Psoas muscle (tissue), 8 donors: ENCODE results near the gene BMP15. TPM values are rescaled to one million over a fixed set of nuclear protein-coding genes. Genes with fewer than 3 reads are reported as not detected.

ENCODE experiments used
- ATAC-seq, 4 donors: fragments of 200-7000 bp; cut with Tn5 transposase; one replicate each; pipeline ENCODE4 v1.9.1; 2020; ENCODE audit warnings: moderate library complexity in 3 of 4, mild to moderate bottlenecking in 2 of 4
- DNase-seq, 2 donors: peaks; one replicate each; pipeline ENCODE4 v3.0.0-alpha.2; 2020
- H3K27ac ChIP-seq: fragments of 200-600 bp; one replicate; pipeline ENCODE4 v1.8.0; 2022
- H3K27me3 ChIP-seq, 3 donors: fragments of 200-600 bp in 1 of 3; one replicate each; pipeline versions ENCODE4 v1.6.1 to v1.8.0; 2013 to 2022; ENCODE audit warnings: low read length in 2 of 3, mild to moderate bottlenecking in 2 of 3, moderate library complexity in 1 of 3; ENCODE audit not compliant: insufficient read depth in 3 of 3
- H3K36me3 ChIP-seq, 2 donors: fragments of 200-600 bp in 1 of 2; one replicate each; pipeline versions ENCODE4 v1.6.1 to v1.8.0; 2013 to 2022; ENCODE audit warnings: low read depth in 1 of 2, mild to moderate bottlenecking in 1 of 2, moderate library complexity in 1 of 2; ENCODE audit not compliant: insufficient read depth in 1 of 2
- H3K4me1 ChIP-seq: fragments of 200-600 bp; one replicate; pipeline ENCODE4 v1.8.0; 2022
- H3K4me3 ChIP-seq: fragments of 200-600 bp; one replicate; pipeline ENCODE4 v1.8.0; 2022; ENCODE audit warnings: mild to moderate bottlenecking
- H3K9me3 ChIP-seq: fragments of 200-600 bp; one replicate; pipeline ENCODE4 v1.8.0; 2022
- WGBS, 3 donors: extraction: QIAGEN DNeasy Blood & Tissue Kit; methylation state at CpG; one replicate each; pipeline versions ENCODE4 v1.1.6 to v1.1.7; 2013; 5-methylcytosine and 5-hydroxymethylcytosine counted together
- intact Hi-C, 2 donors: fragments of 100-400 bp; cut with DNase I; formaldehyde crosslinking; loops; one replicate each; pipeline versions ENCODE4 v1.11.0 to v1.14.2; 2022
- long read RNA-seq, 2 donors: library from polyadenylated mRNA; unstranded; transcript quantifications; one replicate each; pipeline ENCODE4 v2.0.0, GENCODE V29; 2021
- polyA plus RNA-seq, 3 donors: library from polyadenylated mRNA; stranded (reverse); fragments of 200-250 nt; gene quantifications; one replicate each; pipeline ENCODE4 v1.2.3, GENCODE V29; 2013
- total RNA-seq, 4 donors: library from RNA; stranded (reverse); fragmentation: NEBNext Ultra II Directional in 2 of 4; extraction: Animal tissue kit (Norgen Biotek cat#: 25700) in 2 of 4; gene quantifications; one replicate each; pipeline versions ENCODE4 v1.2.1 to v1.2.4, GENCODE V29; 2021 to 2023
- TF ChIP-seq, protein P1 (sequence below): fragments of 200-600 bp; IDR thresholded peaks from one replicate; pipeline ENCODE4 v1.8.0; 2022; ENCODE audit warnings: antibody characterized with exemption
- donor health status: healthy with polysubstance abuse.
- donor health status: DM: no; HTN: no; CAD: no; lungs with moderate emphysema.
- donor health status: Bipolar disorder and iron deficiency.
- donor health status: healthy.
- donor health status: DM: yes; HTN: yes; CAD: no.
- donor health status: DM: no; HTN: no; CAD: no.
- donor health status: DM: no; HTN: no; CAD: no.
- donor health status: DM: yes; HTN: yes; CAD: no.

Gene BMP15
- total RNA-seq (not detected), polyA plus RNA-seq (not detected)
- long read RNA-seq, donor 1 = 0 reads
- long read RNA-seq, donor 2 = 0 reads

DNA sequence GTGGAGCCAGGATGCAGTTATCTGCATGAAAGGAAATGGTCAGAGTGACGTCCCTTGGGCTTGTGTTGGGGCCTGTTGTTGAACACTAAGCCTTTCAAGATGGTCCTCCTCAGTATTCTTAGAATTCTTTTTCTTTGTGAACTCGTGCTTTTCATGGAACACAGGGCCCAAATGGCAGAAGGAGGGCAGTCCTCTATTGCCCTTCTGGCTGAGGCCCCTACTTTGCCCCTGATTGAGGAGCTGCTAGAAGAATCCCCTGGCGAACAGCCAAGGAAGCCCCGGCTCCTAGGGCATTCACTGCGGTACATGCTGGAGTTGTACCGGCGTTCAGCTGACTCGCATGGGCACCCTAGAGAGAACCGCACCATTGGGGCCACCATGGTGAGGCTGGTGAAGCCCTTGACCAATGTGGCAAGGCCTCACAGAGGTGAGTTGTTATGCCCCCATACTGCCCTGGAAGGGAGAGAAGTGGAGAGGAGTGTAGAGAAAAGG is at the start of gene BMP15:
TSS of gene BMP15 (plus strand) at position 51 of the 492 bp plus-strand sequence. CDS start at position 100, 49 bp downstream.
- intact Hi-C loops = no loop called here
- Histone ChIP-seq H3K4me1 (no peaks in the 10 kb centered on the region), H3K27ac (no peak within 1 kb of the TSS), H3K4me3 (no peak within 1 kb of the TSS), H3K36me3 (no peaks in the 10 kb centered on the region), H3K9me3 (no peaks in the 10 kb centered on the region), H3K27me3 (peaks cover 0 to 7% (median 0%) of the 10 kb centered on the region in 3 donors)
- 78 to 88% (median 85%) methylated on average over 9 of the region's 9 CpGs for WGBS, 3 donors
- ATAC-seq = no peak
- TF ChIP-seq, protein P1, sequence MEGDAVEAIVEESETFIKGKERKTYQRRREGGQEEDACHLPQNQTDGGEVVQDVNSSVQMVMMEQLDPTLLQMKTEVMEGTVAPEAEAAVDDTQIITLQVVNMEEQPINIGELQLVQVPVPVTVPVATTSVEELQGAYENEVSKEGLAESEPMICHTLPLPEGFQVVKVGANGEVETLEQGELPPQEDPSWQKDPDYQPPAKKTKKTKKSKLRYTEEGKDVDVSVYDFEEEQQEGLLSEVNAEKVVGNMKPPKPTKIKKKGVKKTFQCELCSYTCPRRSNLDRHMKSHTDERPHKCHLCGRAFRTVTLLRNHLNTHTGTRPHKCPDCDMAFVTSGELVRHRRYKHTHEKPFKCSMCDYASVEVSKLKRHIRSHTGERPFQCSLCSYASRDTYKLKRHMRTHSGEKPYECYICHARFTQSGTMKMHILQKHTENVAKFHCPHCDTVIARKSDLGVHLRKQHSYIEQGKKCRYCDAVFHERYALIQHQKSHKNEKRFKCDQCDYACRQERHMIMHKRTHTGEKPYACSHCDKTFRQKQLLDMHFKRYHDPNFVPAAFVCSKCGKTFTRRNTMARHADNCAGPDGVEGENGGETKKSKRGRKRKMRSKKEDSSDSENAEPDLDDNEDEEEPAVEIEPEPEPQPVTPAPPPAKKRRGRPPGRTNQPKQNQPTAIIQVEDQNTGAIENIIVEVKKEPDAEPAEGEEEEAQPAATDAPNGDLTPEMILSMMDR = no peak
- DNase-seq = no peak

DNA sequence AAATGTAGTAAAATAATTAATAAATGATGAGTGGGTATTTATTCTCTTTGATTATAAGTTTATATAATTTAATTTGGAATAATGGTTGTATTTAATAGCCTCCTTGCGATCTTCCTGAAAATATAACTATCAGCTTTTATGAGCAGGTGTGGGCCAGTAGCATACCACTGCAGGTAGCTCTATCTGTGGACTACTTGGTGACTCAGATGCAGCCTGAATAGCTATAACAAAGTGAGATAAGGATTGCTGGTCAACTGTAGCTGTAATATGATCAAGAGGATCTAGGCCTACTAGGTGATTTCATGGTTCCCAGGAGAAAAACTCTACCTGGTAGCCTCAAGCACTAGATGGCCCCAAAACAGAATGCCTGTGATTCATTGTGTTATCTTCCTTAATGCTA is 47.1 kb upstream of the BMP15 start:
- H3K4me1 ChIP-seq = no peaks in the 10 kb centered on the region
- H3K4me3 ChIP-seq = no peak overlapping the region
- DNase-seq = no peak
- no peak for ATAC-seq
- no peaks in the 10 kb centered on the region for H3K9me3 ChIP-seq
- intact Hi-C loops = no loop called here
- TF ChIP-seq, protein P1 = no peak
- no peak overlapping the region for H3K27ac ChIP-seq
- WGBS, 3 donors = 83 to 97% (median 95%) methylated on average over 1 of the region's 1 CpG
- no peaks in the 10 kb centered on the region for H3K36me3 ChIP-seq
- peaks cover 0 to 9% (median 0%) of the 10 kb centered on the region in 3 donors for H3K27me3 ChIP-seq

DNA sequence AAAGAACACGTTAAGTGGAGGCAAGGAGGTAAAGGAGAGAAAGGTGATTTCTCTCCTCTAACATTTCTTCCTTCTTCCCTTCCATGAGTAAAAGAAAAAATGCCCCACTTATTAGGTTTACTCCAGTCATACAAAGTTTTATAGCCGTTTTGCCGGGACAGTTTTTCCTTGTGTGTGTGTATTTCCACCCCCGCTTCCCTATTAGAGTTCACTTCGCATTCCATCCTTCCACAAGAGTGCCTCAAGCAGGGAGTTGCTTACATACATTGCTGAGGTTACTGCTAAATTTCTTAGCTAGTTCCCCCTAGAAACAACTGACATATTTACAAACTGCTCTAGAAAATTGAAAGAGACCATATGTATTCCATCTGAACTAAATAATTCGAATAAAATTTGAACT is 45.2 kb upstream of the BMP15 start:
- ATAC-seq (no peak), DNase-seq (no peak)
- H3K27me3 ChIP-seq = peaks cover 0 to 12% (median 0%) of the 10 kb centered on the region in 3 donors
- TF ChIP-seq, protein P1 = no peak
- no peaks in the 10 kb centered on the region for H3K9me3 ChIP-seq
- H3K4me1 ChIP-seq = no peaks in the 10 kb centered on the region
- H3K27ac ChIP-seq = no peak overlapping the region
- intact Hi-C loops = no loop called here
- no peaks in the 10 kb centered on the region for H3K36me3 ChIP-seq
- no peak overlapping the region for H3K4me3 ChIP-seq
- WGBS, 3 donors = 50 to 56% (median 54%) methylated on average over 6 of the region's 6 CpGs

DNA sequence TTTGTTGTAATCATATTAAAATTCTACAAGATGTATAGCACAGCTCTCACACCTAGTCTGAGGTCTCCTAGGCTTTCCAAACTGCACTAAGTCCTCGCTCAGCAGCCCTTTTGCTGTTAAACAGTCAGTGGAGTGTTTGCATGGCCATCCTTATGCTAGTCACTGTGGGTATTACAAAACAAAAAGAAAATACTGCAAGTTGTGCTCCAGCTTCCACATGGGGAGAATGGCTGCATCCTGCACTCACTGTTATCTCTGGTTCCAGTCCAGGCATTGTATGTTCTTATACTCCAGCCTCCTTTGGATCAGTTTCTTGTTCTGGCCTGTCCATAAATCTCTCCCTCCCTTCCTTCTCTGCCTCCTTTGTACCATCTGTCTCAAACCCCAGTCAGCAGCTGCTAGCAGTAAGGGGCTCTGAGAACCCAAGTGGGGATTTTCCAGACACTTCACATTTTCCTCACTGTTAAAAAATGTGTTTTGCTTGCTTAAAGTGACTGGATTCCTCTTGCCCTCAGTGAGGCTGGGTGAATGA is 38.5 kb upstream of the BMP15 start:
- DNase-seq (no peak), ATAC-seq (no peak)
- no peak overlapping the region for H3K27ac ChIP-seq
- H3K27me3 ChIP-seq = peaks cover 0 to 14% (median 0%) of the 10 kb centered on the region in 3 donors
- no peaks in the 10 kb centered on the region for H3K36me3 ChIP-seq
- intact Hi-C loops = no loop called here
- TF ChIP-seq, protein P1 = no peak
- WGBS, 3 donors = 46 to 79% (median 73%) methylated on average over 1 of the region's 1 CpG
- H3K4me1 ChIP-seq = no peaks in the 10 kb centered on the region
- no peak overlapping the region for H3K4me3 ChIP-seq
- no peaks in the 10 kb centered on the region for H3K9me3 ChIP-seq

DNA sequence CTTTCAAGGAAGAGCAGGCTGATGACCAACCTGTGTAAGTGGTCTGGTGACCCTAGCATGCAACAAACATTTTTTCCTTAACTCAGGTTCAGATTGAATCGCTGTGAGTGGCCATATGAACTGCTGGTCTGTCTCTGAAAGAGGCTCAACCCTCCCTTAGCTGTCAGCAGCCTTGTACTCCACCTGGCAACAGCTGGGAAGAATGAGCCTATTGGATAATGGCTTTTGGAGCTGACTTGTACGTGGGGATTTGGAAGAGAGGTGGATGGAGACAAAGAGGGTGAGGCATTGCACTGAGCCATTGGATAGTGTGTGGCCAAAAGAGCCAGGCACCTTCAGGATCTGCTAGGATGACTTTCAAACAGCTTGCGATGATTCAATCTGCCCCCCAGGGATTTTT is 35.7 kb upstream of the BMP15 start:
- no peaks in the 10 kb centered on the region for H3K36me3 ChIP-seq
- no peak overlapping the region for H3K27ac ChIP-seq
- TF ChIP-seq, protein P1 = no peak
- 44 to 69% (median 48%) methylated on average over 3 of the region's 3 CpGs for WGBS, 3 donors
- H3K27me3 ChIP-seq = peaks cover 0 to 14% (median 0%) of the 10 kb centered on the region in 3 donors
- intact Hi-C loops = no loop called here
- no peak for DNase-seq
- no peaks in the 10 kb centered on the region for H3K9me3 ChIP-seq
- ATAC-seq = no peak
- H3K4me3 ChIP-seq = no peak overlapping the region
- no peaks in the 10 kb centered on the region for H3K4me1 ChIP-seq
